ENCODE results near the gene CNOT4. TPM values are rescaled to one million over a fixed set of nuclear protein-coding genes. Genes with fewer than 3 reads are reported as not detected.

Gene CNOT4
- total and polyA plus RNA-seq, 2 of the 4 experiments (the other 2 are of a cell fraction) = 7.0 to 8.1 TPM

DNA sequence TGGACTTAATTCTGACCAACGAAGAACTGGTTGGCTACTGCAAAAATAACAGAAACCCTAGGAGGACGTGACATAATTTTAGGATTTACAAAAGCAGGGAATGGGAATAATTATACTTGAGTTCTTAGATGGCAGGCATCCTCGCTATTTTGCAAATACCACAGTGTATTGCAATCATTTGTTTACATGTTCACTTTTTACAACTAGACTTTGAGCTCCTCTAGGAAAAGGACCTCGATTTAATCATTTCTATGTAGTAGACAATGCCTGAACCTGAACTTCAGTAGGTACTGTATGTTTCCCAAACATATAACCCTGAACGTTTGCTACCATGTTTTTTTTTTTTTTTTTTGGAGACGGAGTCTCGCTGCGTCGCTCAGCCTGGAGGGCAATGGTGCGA lies 137.7 kb downstream of the CNOT4 start:
- Histone ChIP-seq H3K9ac (ENCODE audit: low read depth, low read length) (no peak overlapping the region), H3K79me1 (ENCODE audit: low read depth in 1 of 2, low read length in 2 of 2) (peaks cover 0 to 5% of the 10 kb centered on the region in 2 experiments; a peak in 1 of 4 replicates), H2AK9ac (replicated peaks; ENCODE audit: low read depth, low read length, poor library complexity) (no peak overlapping the region), H3K4me1 (ENCODE audit: control insufficient read depth, insufficient read depth, low read length) (peaks cover 2% of the 10 kb centered on the region; the same call in 1 of the 2 replicates), H3K56ac (ENCODE audit: extremely low read depth, insufficient read depth, low read length) (no peak overlapping the region), H2AFZ (replicated peaks; ENCODE audit: low read length, poor library complexity) (no peak overlapping the region), H2BK5ac (ENCODE audit: low read depth, low read length, poor library complexity, severe bottlenecking) (no peak overlapping the region), H3K4me2 (ENCODE audit: low read depth, low read length) (no peak overlapping the region), H2BK15ac (ENCODE audit: low read depth, low read length) (no peak overlapping the region), H3K14ac (replicated peaks; ENCODE audit: low read depth, low read length) (no peak overlapping the region), H3K27me3 (ENCODE audit: control insufficient read depth, insufficient read depth, low read length) (no peaks in the 10 kb centered on the region), H2BK20ac (ENCODE audit: low read depth, low read length) (no peak overlapping the region), H2AK5ac (ENCODE audit: low read depth, low read length) (no peak overlapping the region), H3K23ac (ENCODE audit: low read depth, low read length) (no peak overlapping the region), H3K9me3 (ENCODE audit: control insufficient read depth, insufficient read depth, low read length) (no peaks in the 10 kb centered on the region), H4K5ac (ENCODE audit: low read depth, low read length) (no peak overlapping the region), H3K36me3 (ENCODE audit: control insufficient read depth, insufficient read depth, low read length) (no peaks in the 10 kb centered on the region), H4K91ac (ENCODE audit: insufficient read depth, low read depth, low read length) (no peak overlapping the region), H4K20me1 (ENCODE audit: insufficient read depth, low read length) (no peaks in the 10 kb centered on the region), H3K18ac (ENCODE audit: low read depth, low read length) (no peak overlapping the region), H3K9me1 (ENCODE audit: insufficient read depth, low read length) (no peaks in the 10 kb centered on the region; the same call in 1 of the 2 replicates), H4K8ac (ENCODE audit: low read depth in 2 of 2, low read length in 2 of 2) (no peak overlapping the region), H3K27ac (ENCODE audit: insufficient read depth, low read length) (no peak overlapping the region), H3K4me3 (ENCODE audit: insufficient read depth, low read depth, low read length) (no peak overlapping the region), H2BK120ac (ENCODE audit: low read depth, low read length) (no peak overlapping the region), H3K4ac (ENCODE audit: low read depth, low read length) (no peak overlapping the region)
- in situ Hi-C loops (cut with MboI; ENCODE audit: low sequenced_read_pairs) (no loop called here), dilution Hi-C loops (cut with HindIII; ENCODE audit: low sequenced_read_pairs, unreplicated experiment) (no loop called here), intact Hi-C loops (cut with micrococcal nuclease) (no loop called here)
- ATAC-seq (ENCODE audit: low read depth) (no peak), DNase-seq (no peak)
- no TSS peak for BruUV-seq (replicated peaks)
- POLR2A ChIA-PET (ENCODE audit: unreplicated experiment) = no interaction called here
- TF ChIP-seq, protein P1, sequence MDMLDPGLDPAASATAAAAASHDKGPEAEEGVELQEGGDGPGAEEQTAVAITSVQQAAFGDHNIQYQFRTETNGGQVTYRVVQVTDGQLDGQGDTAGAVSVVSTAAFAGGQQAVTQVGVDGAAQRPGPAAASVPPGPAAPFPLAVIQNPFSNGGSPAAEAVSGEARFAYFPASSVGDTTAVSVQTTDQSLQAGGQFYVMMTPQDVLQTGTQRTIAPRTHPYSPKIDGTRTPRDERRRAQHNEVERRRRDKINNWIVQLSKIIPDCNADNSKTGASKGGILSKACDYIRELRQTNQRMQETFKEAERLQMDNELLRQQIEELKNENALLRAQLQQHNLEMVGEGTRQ (IDR thresholded peaks at IDR 0.05; ENCODE audit: low read depth, low read length) = no peak
- TF ChIP-seq CEBPB (IDR thresholded peaks at IDR 0.05; ENCODE audit: low read depth, low read length) (no peak), NFE2L2 (IDR thresholded peaks at IDR 0.05; ENCODE audit: low read depth, low read length) (no peak)
- WGBS, 2 experiments (ENCODE audit: extremely low coverage in 2 of 2, insufficient read length in 1 of 2) = 72% methylated on average over 2 of the region's 10 CpGs; no CpG with 5 or more reads in 1 of the 2 experiments
- CTCF ChIA-PET = interaction anchor here (0.7 kb wide), 1 partner anchor 81 kb away, joined by 3 read pairs; no protein-coding TSS in a partner anchor

Data from IMR-90 (cell line).